WTC11 (cell line): ENCODE data around the gene TCEANC2.

ENCODE experiments used
- E2F5 ChIP-seq: sonication (generic); formaldehyde crosslinking; IDR thresholded peaks from 2 replicates; pipeline ENCODE4 v1.8.1; 2022; ENCODE audit warnings: mild to moderate bottlenecking, moderate library complexity, missing genetic modification reagents
- GABPB1 ChIP-seq: sonication (generic); formaldehyde crosslinking; IDR thresholded peaks from 2 replicates; pipeline ENCODE4 v1.8.1; 2023; ENCODE audit warnings: mild to moderate bottlenecking, missing genetic modification reagents
- JUN ChIP-seq: sonication (generic); formaldehyde crosslinking; IDR thresholded peaks from 2 replicates; pipeline ENCODE4 v1.8.0; 2023; ENCODE audit warnings: mild to moderate bottlenecking, missing genetic modification reagents
- MAX ChIP-seq: sonication (generic); formaldehyde crosslinking; IDR thresholded peaks from 2 replicates; pipeline ENCODE4 v1.8.0; 2022; ENCODE audit warnings: mild to moderate bottlenecking, missing genetic modification reagents
- OVOL2 ChIP-seq: fragments of 250-450 bp; sonication (Bioruptor Pico); IDR thresholded peaks from 2 replicates; pipeline ENCODE4 v1.9.0; 2021; ENCODE audit warnings: mild to moderate bottlenecking, borderline replicate concordance
- PRDM15 ChIP-seq: sonication (generic); formaldehyde crosslinking; IDR thresholded peaks from 2 replicates; pipeline ENCODE4 v1.8.0; 2022; ENCODE audit warnings: missing genetic modification reagents
- TCF7 ChIP-seq: sonication (generic); formaldehyde crosslinking; IDR thresholded peaks from 2 replicates; pipeline ENCODE4 v1.8.0; 2022; ENCODE audit warnings: mild to moderate bottlenecking, low read depth, missing genetic modification reagents, moderate library complexity
- ZBTB21 ChIP-seq: sonication (generic); formaldehyde crosslinking; IDR thresholded peaks from 2 replicates; pipeline ENCODE4 v1.8.1; 2023; ENCODE audit warnings: mild to moderate bottlenecking, missing genetic modification reagents, borderline replicate concordance
- TF ChIP-seq, protein P1 (sequence below): fragments of 200-600 bp; IDR thresholded peaks from 2 replicates; pipeline ENCODE4 v1.8.0; 2022; ENCODE audit warnings: antibody characterized with exemption
- TF ChIP-seq, protein P2 (sequence below): sonication (generic); formaldehyde crosslinking; IDR thresholded peaks from 2 replicates; pipeline ENCODE4 v1.8.1; 2022; ENCODE audit warnings: low read depth, mild to moderate bottlenecking, moderate library complexity, missing genetic modification reagents, borderline replicate concordance

DNA sequence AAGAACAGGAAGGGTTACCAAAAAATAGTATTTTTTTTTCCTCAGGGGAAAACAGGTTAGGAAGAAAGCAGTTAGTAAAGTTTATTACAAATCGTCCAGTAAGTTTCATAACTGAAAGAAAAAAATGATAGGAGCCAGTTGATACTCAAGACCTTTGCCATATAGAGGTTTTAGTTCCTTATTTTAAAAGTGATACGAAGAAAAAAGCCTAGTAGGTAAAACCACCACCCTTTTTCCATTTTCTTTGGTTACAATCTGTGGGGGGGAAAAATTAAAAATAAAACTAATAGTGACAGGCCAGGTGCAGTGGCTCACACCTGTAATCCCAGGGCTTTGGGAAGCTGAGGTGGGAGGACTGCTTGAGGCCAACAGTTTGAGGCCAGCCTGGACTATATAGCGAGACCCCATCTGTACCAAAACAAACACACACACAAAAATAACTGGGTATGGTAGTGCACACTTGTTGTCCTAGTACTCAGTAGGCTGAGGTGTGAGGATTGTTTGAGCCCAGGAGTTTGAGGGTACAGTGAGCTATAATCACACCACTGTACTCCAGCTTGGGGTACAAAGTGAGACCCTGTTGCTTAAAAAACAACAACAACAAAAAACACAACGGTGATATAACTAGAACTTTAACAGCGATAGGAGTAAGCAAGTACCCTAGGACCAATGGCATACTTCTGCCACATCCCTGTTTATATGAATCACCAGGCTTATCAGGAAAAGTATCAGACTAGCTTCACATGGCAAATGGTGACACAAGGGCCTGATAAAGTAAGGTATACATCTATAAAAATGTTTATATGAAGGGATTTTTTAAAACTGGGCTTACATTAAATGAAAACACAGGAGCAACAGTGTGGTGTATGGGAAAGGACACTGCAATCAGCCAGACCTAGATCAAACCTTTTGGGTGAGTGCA is 5.8 kb upstream of the TCEANC2 start:
- TF ChIP-seq E2F5 (CRISPR knock-in tag) (no peak), OVOL2 (CRISPR knock-in tag) (no peak), JUN (CRISPR knock-in tag) (no peak), PRDM15 (no peak), MAX (CRISPR knock-in tag) (no peak), ZBTB21 (no peak), TCF7 (CRISPR knock-in tag) (no peak), GABPB1 (CRISPR knock-in tag) (no peak)
- TF ChIP-seq, protein P1, sequence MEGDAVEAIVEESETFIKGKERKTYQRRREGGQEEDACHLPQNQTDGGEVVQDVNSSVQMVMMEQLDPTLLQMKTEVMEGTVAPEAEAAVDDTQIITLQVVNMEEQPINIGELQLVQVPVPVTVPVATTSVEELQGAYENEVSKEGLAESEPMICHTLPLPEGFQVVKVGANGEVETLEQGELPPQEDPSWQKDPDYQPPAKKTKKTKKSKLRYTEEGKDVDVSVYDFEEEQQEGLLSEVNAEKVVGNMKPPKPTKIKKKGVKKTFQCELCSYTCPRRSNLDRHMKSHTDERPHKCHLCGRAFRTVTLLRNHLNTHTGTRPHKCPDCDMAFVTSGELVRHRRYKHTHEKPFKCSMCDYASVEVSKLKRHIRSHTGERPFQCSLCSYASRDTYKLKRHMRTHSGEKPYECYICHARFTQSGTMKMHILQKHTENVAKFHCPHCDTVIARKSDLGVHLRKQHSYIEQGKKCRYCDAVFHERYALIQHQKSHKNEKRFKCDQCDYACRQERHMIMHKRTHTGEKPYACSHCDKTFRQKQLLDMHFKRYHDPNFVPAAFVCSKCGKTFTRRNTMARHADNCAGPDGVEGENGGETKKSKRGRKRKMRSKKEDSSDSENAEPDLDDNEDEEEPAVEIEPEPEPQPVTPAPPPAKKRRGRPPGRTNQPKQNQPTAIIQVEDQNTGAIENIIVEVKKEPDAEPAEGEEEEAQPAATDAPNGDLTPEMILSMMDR = no peak
- TF ChIP-seq, protein P2, sequence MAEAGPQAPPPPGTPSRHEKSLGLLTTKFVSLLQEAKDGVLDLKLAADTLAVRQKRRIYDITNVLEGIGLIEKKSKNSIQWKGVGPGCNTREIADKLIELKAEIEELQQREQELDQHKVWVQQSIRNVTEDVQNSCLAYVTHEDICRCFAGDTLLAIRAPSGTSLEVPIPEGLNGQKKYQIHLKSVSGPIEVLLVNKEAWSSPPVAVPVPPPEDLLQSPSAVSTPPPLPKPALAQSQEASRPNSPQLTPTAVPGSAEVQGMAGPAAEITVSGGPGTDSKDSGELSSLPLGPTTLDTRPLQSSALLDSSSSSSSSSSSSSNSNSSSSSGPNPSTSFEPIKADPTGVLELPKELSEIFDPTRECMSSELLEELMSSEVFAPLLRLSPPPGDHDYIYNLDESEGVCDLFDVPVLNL = no peak
